GM21526 (cell line): ENCODE data around the gene ADSS1.

Experiments used
- ATAC-seq: cut with Tn5 transposase; IDR thresholded peaks from one replicate; pipeline ENCODE4 v1.9.1; 2021; ENCODE audit warnings: moderate library complexity; ENCODE audit not compliant: unreplicated experiment, low FRiP score

ADSS1 gene

GRCh38 chr14:104686624-104687517, 37.2 kb upstream of the ADSS1 start:
- ATAC-seq = no peak

DNA sequence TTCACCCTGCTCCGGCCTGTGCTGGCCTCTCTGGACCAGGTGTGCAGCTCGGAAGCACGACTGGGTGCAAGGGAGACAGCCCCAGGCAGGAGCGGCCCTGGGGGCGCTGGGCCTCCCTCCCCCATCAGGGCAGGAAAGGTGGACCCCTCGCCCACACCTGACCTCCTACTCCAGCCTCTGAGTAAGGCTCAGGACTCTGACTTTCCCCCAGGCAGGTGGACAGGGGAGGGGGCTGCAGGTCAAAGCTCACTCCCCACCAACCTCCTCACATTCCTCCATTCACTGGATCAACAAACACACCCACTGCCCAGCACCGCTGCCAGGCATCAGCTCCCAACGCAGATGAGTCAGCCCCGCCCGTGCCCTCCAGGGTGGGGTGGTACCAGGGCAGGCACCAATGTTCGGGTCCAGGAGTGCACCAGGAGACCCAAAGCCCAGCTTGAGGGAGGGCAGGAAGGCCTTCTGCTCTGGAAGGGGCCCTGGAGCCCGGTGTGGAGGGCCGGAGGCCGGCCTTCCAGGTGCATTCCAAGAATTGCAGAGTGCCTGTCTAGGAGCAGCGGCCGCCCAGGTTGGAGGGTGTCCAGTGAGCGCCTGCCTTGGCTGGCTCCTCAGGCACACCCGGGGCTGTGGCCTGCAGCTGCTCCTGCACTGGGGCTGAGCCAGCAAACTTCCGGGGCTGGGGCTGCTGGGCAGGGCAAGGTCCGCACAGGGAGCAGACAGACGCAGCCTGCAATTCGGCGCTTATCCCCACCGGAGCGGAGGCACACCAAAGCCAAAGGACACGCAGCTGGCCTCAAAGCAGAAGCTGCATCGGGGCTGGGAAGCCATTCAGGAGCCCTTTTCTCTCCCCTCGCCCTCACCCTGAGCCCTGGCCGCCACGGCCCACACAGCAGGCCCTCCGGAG, 36.2 kb upstream of the ADSS1 start:
- ATAC-seq = no peak

- ATAC-seq = no peak
These were observed 35.4 kb upstream of the ADSS1 start for GRCh38 chr14:104688505-104689108.

DNA sequence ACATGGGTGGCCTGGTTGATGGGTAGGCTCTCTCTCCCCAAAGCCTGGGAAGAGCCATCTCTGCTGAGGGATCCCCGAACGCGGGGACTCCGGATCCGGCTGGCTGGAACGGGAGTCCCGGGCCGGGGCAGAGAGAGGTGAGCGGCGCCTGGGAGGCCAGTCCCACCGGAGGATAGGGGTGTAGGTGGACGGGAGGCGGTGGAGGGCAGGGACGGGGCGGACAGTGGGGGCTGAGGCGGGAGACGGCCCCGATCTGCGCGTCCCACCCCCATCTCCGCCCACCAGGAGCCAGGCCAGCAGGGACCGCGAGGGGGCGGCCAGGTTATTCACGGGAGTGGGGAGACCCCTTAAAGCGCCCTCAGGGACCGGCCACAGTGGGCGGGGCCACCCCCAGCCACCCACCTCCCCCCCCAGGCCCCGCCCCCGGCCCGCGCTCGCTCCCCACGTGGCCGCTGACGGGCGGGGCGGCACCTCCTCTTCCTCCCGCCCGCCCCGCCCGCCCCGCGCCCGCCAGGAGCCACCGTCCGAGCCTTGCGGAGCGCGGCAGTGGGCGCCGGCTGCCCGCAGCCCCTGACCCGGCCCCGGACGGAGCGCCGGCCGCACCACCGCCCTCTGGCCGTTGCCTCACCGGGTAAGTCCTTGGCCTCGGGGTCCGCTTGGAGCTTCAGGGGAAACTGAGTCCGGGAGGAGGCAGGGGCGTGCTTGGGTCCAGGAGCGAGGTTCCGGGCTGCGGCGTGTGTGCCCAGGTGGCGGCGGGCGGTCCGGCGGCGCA, 34.7 kb upstream of the ADSS1 start, which contains the start of gene INF2:
Gene INF2 (plus strand): TSS at position 510 of the 772 bp plus-strand sequence. CDS start 11,748 bp downstream, outside the sequence.
- ATAC-seq = no peak

- ATAC-seq = no peak
These were observed 33.9 kb upstream of the ADSS1 start for GRCh38 chr14:104689881-104690711.

- ATAC-seq = no peak
These were observed 33.1 kb upstream of the ADSS1 start for GRCh38 chr14:104690861-104691455.

GRCh38 chr14:104691546-104692260, 32.3 kb upstream of the ADSS1 start:
- no peak for ATAC-seq

GRCh38 chr14:104692261-104692938, 31.6 kb upstream of the ADSS1 start:
- ATAC-seq = no peak

DNA sequence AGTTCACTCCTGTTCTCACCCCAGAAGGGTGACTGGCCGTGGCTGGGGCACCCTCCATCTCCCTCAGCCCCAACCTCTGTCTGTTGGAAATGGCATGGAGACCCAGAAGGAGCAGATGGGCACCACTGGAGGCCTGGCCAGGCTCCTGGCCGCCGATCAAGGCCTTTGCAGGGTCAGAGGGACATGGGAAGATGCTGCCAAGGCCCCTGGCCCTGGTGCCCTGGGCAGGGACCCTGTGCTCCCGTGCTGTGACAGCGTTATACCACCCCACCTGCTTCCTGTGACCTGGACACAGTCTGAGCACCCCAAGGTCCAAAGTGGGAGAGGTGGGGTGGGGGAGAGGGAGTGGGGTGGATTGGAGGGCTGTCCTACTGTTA, 31.1 kb upstream of the ADSS1 start:
- no peak for ATAC-seq

DNA sequence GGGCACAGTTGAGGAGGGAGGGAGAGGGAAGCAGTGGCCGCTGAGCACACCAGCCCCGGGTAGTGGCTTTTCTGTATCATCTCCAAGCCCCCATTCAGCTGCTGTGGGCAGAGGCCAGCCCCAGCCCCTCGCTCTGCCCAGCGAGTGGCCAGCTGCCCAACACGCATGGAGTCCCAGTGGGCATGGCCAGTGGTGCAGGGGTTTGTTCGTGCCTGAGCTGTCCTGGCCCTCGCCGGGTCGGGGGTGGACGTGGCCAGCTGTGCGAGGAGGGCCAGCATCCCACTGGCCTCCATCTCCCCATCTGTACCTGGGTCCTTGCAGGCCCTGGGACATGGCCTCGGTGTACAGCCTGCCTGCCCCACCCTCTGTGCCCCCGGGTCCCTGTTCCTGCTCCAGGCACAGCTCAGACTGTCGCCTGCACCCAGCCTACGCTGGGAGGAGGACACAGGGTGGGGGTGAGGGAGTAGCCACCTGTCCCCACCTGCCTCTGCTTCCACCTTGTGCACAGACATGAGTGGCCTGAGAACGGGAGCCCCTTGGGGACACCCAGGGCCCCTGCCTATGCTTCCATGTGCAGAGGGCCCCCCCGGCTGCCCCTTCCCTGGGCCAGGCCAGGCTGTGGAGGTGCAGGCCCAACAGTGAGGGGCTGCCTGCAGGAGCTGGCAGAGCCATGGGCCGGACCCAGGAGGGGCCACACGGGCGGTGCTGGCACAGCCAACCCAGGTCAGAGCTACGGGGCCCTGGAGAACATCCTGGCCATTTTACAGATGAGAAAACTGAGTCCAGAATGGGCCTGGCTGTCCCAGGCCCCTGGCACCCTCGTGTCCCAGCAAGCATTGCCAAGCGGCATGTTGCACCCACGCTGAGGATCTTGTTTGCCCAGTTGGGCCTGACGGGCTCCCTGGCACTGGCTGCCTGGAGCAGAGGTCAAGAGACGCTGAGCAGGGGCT, 30.3 kb upstream of the ADSS1 start:
- ATAC-seq = no peak

GRCh38 chr14:104694475-104694950, 29.5 kb upstream of the ADSS1 start:
- no peak for ATAC-seq

- ATAC-seq = no peak
These were observed 28.9 kb upstream of the ADSS1 start for GRCh38 chr14:104694991-104695659.

DNA sequence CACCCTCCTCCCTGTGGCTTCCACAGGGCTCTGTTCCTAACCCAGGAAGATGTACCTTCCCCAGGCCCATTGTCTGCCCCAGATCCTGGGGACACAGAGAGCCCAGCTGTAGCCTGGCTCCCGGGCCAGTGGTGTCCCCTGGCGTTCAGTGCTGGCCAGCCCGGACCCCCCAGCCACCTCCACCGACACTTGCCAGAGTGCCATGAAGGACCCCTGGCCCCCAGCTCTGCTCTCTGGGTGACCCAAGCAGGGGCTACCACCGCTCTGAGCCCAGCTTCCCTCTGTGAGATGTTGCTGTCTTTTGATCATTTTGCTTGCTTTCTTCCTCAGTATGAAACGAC, 28.4 kb upstream of the ADSS1 start:
- ATAC-seq = no peak

DNA sequence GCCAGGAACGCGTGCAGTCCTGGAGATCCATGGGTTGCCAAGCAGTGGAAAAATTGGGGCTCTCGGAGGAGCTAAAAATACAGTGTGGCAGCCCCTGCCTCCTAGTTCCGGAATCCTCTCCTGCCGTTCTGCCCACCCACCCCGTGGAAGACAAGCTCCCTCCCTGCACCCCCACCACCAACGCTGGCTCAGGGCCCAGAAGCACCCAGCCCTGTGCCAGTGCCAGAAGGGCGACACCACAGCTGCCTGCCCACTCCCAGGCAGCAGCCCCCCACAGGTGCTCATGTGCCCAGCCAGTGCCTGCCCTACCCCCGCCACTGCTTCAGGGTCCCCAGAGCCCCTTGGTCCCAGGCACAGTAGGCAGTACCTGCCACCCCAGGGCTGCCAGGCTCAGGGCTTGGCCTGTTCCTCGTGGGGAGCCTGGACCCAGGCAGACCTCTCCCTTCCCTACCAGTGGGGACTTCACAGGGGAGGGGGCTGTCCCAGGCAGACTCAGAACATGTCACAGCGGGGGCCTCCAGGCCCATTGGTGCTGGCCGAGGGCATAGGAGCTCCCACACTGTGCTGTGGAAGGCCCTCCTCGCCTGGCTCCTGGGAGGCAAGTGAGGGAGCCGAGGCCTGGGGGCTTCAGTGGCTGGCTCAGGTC, 27.2 kb upstream of the ADSS1 start:
- no peak for ATAC-seq

- no peak for ATAC-seq
These were observed 26.7 kb upstream of the ADSS1 start for GRCh38 chr14:104697317-104697703.
